T47D (cell line): ENCODE measurements around the gene HERC6.
A peak's percentile ranks its signal among the peaks of the same experiment; 100 is the strongest.
"Not testable (repeated sequence)": the region's sequence is repeated elsewhere in the genome, so short reads cannot be mapped to it uniquely, and the experiment has no call there.

Experiments used
- DNase-seq, 2 experiments: peaks; one replicate each; pipeline versions ENCODE4 v3.0.0 to v3.0.0-alpha.2; 2011 to 2012; ENCODE audit warnings: low read depth in 1 of 2, low spot score in 1 of 2
- JUND ChIP-seq: IDR thresholded peaks from 2 replicates; pipeline ENCODE4 v1.6.1; 2012; ENCODE audit warnings: low read depth
- in situ Hi-C: cut with HindIII; loops from 2 replicates; pipeline ENCODE4 v1.10.0; 2016; ENCODE audit warnings: low sequenced_read_pairs, low pct_unique_long_range_greater_than_20kb

HERC6 gene

GRCh38 chr4:88440146-88440545 is 61.5 kb downstream of the HERC6 start:
- no peak for DNase-seq
- in situ Hi-C loops: no loop called here
- TF ChIP-seq JUND: no peak

GRCh38 chr4:88441696-88442095 is 63.0 kb downstream of the HERC6 start:
- DNase-seq: no peak
- no peak for TF ChIP-seq JUND
- in situ Hi-C loops: no loop called here

- DNase-seq: peak in 1 of 2 experiments; percentile 73
- in situ Hi-C loops: no loop called here
- no peak for TF ChIP-seq JUND
Observed at GRCh38 chr4:88442689-88443191, 64.1 kb downstream of the HERC6 start.

- TF ChIP-seq JUND: no peak
- DNase-seq: no peak
- in situ Hi-C loops: no loop called here
Observed at GRCh38 chr4:88443486-88443885, 64.8 kb downstream of the HERC6 start.

- TF ChIP-seq JUND: no peak
- no peak for DNase-seq
- in situ Hi-C loops: no loop called here
Observed at GRCh38 chr4:88445252-88445651, 66.6 kb downstream of the HERC6 start.

GRCh38 chr4:88446124-88446523 is 67.5 kb downstream of the HERC6 start:
- in situ Hi-C loops: no loop called here
- no peak for DNase-seq

DNA sequence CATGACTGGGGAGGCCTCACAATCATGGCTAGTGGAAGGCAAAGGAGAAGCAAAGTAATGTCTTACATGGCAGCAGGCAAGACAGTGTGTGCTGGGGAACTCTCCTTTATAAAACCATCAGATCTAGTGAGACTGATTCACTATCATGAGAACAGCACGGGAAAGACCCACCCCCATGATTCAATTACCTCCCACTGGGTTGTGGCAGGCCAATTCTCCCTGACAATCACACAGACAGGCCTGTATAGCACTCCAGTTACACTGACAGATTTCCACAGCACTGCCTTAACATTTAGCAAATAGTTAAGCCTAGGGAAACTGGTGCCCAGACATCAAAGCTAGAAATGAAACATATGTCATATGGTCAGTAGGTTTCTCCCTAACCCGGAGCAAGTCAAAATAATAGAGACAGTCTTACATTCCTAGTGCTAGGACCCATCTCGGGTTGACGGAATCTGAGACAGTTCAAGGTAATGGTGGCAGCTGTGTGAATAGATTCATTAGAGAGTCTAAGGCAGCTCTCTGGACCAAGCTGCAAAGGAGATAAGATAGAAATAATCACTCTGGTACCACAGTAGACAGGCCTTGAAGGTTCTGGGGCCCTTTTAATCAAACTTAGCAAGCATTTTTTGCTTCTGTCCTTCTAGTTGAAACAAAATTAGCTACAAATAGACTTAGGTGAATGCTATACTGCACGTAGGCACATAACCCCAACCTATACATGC is 68.9 kb downstream of the HERC6 start:
- in situ Hi-C loops: no loop called here
- no peak for DNase-seq
- no peak for TF ChIP-seq JUND

More at GRCh38 chr4:88446124-88446523, 67.5 kb downstream of the HERC6 start:
- no peak for TF ChIP-seq JUND

GRCh38 chr4:88448211-88448765 is 69.6 kb downstream of the HERC6 start:
- DNase-seq: peak in 1 of 2 experiments; percentile 6
- in situ Hi-C loops: not testable (repeated sequence)

- DNase-seq: no peak
- no peak for TF ChIP-seq JUND
- in situ Hi-C loops: no loop called here
Observed at GRCh38 chr4:88448889-88449288, 70.2 kb downstream of the HERC6 start.

GRCh38 chr4:88449290-88449689 is 70.6 kb downstream of the HERC6 start:
- peak in 1 of 2 experiments; percentile 67 for DNase-seq
- in situ Hi-C loops: no loop called here
- TF ChIP-seq JUND: no peak

DNA sequence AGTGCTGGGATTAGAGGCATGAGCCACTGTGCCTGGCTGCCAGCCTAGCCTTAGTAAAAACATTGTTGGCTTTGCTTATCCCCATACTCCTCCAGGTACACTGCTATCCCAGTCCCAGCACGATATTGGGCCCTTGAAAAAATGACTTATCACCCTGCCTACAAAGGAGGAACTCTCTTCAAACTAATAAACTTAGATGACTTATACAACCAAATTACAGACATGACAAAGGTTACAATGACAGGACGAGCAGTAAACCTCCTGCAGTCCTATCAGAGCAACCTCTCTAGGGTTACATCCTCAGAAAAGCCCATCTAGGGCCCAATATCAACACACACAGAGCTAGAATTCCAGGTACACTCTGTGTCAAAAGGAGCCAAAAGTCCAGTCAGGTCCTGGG is 72.6 kb downstream of the HERC6 start:
- in situ Hi-C loops: no loop called here
- TF ChIP-seq JUND: no peak
- DNase-seq: no peak

- in situ Hi-C loops: no loop called here
- TF ChIP-seq JUND: no peak
- peak in 1 of 2 experiments; percentile 57 for DNase-seq
Observed at GRCh38 chr4:88452912-88453311, 74.3 kb downstream of the HERC6 start.

- TF ChIP-seq JUND: no peak
- in situ Hi-C loops: no loop called here
- DNase-seq: peak; percentile 81 to 94
Observed at GRCh38 chr4:88456670-88457306, 78.1 kb downstream of the HERC6 start, which contains the start of gene HERC5. Gene HERC5 (plus strand): TSS chr4:88457119. CDS start chr4:88457270, 151 bp downstream.
